ENCODE data around the gene CMYA5. TPM values are rescaled to one million over a fixed set of nuclear protein-coding genes. Genes with fewer than 3 reads are reported as not detected.

CMYA5 gene
- total RNA-seq, 2 experiments from 2014 or later, result 0.20 to 0.22 TPM

DNA sequence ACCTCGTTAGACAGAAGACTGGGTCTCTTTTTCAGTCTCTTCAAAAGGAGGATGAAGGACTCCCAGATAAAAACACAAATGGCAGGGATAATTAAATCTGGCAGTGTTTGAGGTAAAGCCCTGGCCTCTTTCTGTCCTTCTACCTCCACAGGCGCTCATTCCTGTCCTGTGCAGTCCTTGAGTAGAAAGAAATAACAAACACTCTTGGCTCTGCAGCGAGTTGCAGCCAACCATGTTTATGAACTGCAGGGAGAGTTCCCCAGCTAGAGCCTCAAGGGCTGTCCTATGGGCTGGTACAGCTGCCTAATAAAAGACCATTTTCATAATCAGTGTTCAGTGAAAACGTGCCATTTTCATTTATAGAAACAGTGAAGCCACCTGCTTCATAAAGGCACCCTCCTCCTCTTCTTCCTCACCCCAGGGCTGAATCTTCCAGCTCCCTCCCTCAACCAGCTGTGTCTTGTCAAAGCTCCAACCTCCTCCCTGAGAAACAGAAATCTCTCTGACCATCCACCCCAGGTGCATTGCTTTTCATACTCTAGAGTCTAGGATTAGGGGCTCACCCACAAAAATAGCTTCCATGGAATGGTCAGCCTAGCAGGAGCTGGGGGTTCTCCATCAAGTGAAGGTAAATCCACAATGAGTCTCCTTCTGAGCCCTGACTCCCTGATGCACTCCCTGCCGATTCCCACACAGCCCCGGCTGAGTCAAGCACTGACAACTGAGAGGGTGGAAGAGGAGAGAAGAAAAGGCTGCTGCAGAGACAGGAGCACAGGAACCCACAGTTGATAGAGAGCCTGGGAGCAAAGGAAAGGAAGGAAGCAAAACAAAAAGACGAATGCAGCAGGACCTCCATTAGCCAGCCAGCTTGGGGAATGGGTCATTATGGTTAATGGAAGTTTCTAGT, 150.7 kb downstream of the CMYA5 start:
- intact Hi-C loops (cut with DNase I, micrococcal nuclease), result no loop called here
- Histone ChIP-seq H3K36me3 (ENCODE audit: insufficient read depth, low read length) (no peaks in the 10 kb centered on the region), H3K27ac (ENCODE audit: low read depth in 1 of 2, low read length in 2 of 2) (no peak overlapping the region), H3K4me3 (ENCODE audit: low read length) (no peak overlapping the region), H3K9me3 (ENCODE audit: control insufficient read depth in 1 of 2, insufficient read depth in 1 of 2, low read length in 2 of 2) (no peaks in the 10 kb centered on the region), H3K27me3 (ENCODE audit: control insufficient read depth in 1 of 2, insufficient read depth in 2 of 2, low read length in 2 of 2) (no peaks in the 10 kb centered on the region), H3K4me1 (ENCODE audit: insufficient read depth, low read length) (no peaks in the 10 kb centered on the region)
- DNase-seq, result no peak
- Mint-ChIP-seq H3K4me3 (no peak overlapping the region), H3K4me1 (ENCODE audit: low read depth) (no peaks in the 10 kb centered on the region), H3K27ac (no peak overlapping the region), H3K27me3 (peaks cover 31% of the 10 kb centered on the region), H3K36me3 (ENCODE audit: low read depth) (no peaks in the 10 kb centered on the region), H3K9me3 (no peaks in the 10 kb centered on the region)
- no peak for ATAC-seq (ENCODE audit: poor library complexity)
- TF ChIP-seq, protein P1, sequence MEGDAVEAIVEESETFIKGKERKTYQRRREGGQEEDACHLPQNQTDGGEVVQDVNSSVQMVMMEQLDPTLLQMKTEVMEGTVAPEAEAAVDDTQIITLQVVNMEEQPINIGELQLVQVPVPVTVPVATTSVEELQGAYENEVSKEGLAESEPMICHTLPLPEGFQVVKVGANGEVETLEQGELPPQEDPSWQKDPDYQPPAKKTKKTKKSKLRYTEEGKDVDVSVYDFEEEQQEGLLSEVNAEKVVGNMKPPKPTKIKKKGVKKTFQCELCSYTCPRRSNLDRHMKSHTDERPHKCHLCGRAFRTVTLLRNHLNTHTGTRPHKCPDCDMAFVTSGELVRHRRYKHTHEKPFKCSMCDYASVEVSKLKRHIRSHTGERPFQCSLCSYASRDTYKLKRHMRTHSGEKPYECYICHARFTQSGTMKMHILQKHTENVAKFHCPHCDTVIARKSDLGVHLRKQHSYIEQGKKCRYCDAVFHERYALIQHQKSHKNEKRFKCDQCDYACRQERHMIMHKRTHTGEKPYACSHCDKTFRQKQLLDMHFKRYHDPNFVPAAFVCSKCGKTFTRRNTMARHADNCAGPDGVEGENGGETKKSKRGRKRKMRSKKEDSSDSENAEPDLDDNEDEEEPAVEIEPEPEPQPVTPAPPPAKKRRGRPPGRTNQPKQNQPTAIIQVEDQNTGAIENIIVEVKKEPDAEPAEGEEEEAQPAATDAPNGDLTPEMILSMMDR (IDR thresholded peaks at IDR 0.05), result no peak
- CTCF ChIA-PET, result interaction anchor here (0.6 to 0.8 kb wide), 2 partner anchors 18 to 562 kb away, joined by 3 read pairs; no protein-coding TSS in a partner anchor
- POLR2A ChIA-PET, result no interaction called here

DNA sequence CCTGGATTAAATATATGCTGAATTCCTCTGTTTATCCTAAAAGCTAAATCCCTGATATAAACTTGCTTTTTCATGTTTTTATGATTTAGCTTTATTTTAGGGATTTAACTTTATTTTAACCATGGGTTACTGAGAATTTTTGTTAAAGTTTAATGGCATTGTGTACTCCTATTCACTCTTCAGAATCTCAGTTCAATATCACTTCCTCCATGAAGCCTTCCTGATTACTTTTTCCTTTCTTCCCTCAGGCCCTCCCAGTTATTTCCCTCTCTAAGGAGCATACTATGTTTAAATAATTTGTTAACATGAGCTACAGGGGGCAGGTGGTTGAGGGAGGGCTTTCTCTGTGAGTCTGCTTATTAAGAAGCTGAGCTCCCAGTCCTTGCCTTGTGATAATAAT, 151.5 kb downstream of the CMYA5 start:
- Mint-ChIP-seq H3K4me1 (ENCODE audit: low read depth) (no peaks in the 10 kb centered on the region), H3K9me3 (no peaks in the 10 kb centered on the region), H3K27ac (no peak overlapping the region), H3K4me3 (no peak overlapping the region), H3K36me3 (ENCODE audit: low read depth) (no peaks in the 10 kb centered on the region), H3K27me3 (peaks cover 31% of the 10 kb centered on the region)
- TF ChIP-seq, protein P1 (IDR thresholded peaks at IDR 0.05), result no peak
- POLR2A ChIA-PET, result no interaction called here
- Histone ChIP-seq H3K27me3 (ENCODE audit: control insufficient read depth in 1 of 2, insufficient read depth in 2 of 2, low read length in 2 of 2) (no peaks in the 10 kb centered on the region), H3K27ac (ENCODE audit: low read depth in 1 of 2, low read length in 2 of 2) (no peak overlapping the region), H3K4me1 (ENCODE audit: insufficient read depth, low read length) (no peaks in the 10 kb centered on the region), H3K4me3 (ENCODE audit: low read length) (no peak overlapping the region), H3K9me3 (ENCODE audit: control insufficient read depth in 1 of 2, insufficient read depth in 1 of 2, low read length in 2 of 2) (no peaks in the 10 kb centered on the region), H3K36me3 (ENCODE audit: insufficient read depth, low read length) (no peaks in the 10 kb centered on the region)
- DNase-seq (no peak), ATAC-seq (ENCODE audit: poor library complexity) (no peak)
- intact Hi-C loops (cut with DNase I, micrococcal nuclease), result no loop called here
- CTCF ChIA-PET, result interaction anchor here (0.6 to 0.8 kb wide), 2 partner anchors 17 to 563 kb away, joined by 3 read pairs; no protein-coding TSS in a partner anchor

DNA sequence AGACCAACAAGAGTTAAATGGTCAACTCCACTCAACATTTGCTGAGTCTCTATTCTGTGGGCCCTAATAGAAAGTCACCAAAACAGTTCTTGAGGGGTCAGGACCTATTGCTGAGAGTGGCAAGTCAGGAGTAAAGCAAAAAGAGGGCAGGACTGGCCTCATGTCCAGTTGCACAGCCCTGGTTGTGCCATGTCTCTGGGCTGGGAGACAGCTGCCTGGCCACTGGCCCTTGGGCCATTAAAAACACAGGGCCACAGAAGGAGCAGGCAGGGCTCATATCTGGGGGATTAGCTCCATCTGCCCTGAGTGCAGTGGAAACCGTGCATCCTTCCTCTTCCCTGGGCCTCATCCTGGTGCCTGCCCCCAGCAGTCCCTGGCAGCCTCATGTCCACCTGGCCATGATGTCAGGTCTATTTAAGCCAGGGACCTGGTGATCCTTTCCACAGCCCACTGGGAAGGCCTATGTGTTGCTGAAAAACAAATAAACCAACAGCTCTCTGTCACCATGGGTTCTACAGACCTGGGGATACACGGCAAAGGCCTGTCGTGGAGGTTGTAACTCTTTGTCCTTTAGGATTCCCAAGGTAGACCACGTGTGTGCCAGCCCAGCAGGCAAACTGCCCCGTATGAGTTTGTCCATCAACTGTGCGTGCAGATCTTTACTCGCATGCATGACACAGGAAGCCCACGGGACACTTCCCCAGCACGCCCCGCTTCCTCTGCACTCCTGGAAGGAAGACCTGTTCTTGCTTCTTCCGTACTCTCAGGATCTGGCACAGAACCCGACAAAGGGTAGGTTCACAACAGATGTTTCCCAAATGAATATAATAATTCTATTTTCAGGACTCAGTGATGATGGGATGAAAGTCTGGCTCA, 152.6 kb downstream of the CMYA5 start:
- POLR2A ChIA-PET, result no interaction called here
- no peaks in the 10 kb centered on the region for H3K4me1 Mint-ChIP-seq (ENCODE audit: low read depth)
- no peaks in the 10 kb centered on the region for H3K36me3 Mint-ChIP-seq (ENCODE audit: low read depth)
- no peak overlapping the region for H3K27ac Mint-ChIP-seq
- TF ChIP-seq, protein P1 (IDR thresholded peaks at IDR 0.05), result no peak
- no peak for ATAC-seq (ENCODE audit: poor library complexity)
- H3K27ac ChIP-seq (ENCODE audit: low read depth in 1 of 2, low read length in 2 of 2), result no peak overlapping the region
- H3K4me1 ChIP-seq (ENCODE audit: insufficient read depth, low read length), result no peaks in the 10 kb centered on the region
- no peaks in the 10 kb centered on the region for H3K9me3 ChIP-seq (ENCODE audit: control insufficient read depth in 1 of 2, insufficient read depth in 1 of 2, low read length in 2 of 2)
- no peaks in the 10 kb centered on the region for H3K9me3 Mint-ChIP-seq
- CTCF ChIA-PET, result no interaction called here
- peaks cover 31% of the 10 kb centered on the region for H3K27me3 Mint-ChIP-seq
- peaks cover 0 to 1% of the 10 kb centered on the region in 2 experiments for H3K27me3 ChIP-seq (ENCODE audit: control insufficient read depth in 1 of 2, insufficient read depth in 2 of 2, low read length in 2 of 2)
- no peak overlapping the region for H3K4me3 Mint-ChIP-seq
- no peak overlapping the region for H3K4me3 ChIP-seq (ENCODE audit: low read length)
- H3K36me3 ChIP-seq (ENCODE audit: insufficient read depth, low read length), result no peaks in the 10 kb centered on the region
- no peak for DNase-seq
- intact Hi-C loops (cut with DNase I, micrococcal nuclease), result no loop called here
